HFF-Myc (cell line): Measurements from ENCODE around the gene SYT1.
"Not testable (repeated sequence)": the region's sequence is repeated elsewhere in the genome, so short reads cannot be mapped to it uniquely, and the experiment has no call there.

Source experiments
- DNase-seq: peaks from one replicate; pipeline ENCODE4 v3.0.0-alpha.2; 2011; ENCODE audit warnings: low read depth; ENCODE audit errors: extremely low read depth
- H3K4me3 ChIP-seq: replicated peaks from 2 replicates; pipeline ENCODE4 v1.5.1; 2011; ENCODE audit warnings: low read depth, mild to moderate bottlenecking, control low read depth, low read length
- CTCF ChIP-seq: IDR thresholded peaks from 2 replicates; pipeline ENCODE4 v1.5.1; 2012; ENCODE audit warnings: mild to moderate bottlenecking, low read depth, low read length, control low read depth; ENCODE audit errors: missing control alignments

SYT1 gene

GRCh38 chr12:79422060-79422812 is 557.7 kb downstream of the SYT1 start:
- H3K4me3 ChIP-seq: no peak overlapping the region
- TF ChIP-seq CTCF: no peak
- no peak for DNase-seq

- H3K4me3 ChIP-seq: no peak overlapping the region
- TF ChIP-seq CTCF: no peak
- no peak for DNase-seq
Observed at GRCh38 chr12:79423560-79423959, 559.0 kb downstream of the SYT1 start.

- DNase-seq: peak; percentile 68
- TF ChIP-seq CTCF: no peak
- H3K4me3 ChIP-seq: no peak overlapping the region
Observed at GRCh38 chr12:79424109-79424721, 559.6 kb downstream of the SYT1 start.

GRCh38 chr12:79426121-79426520 is 561.5 kb downstream of the SYT1 start:
- H3K4me3 ChIP-seq: no peak overlapping the region
- DNase-seq: no peak
- TF ChIP-seq CTCF: no peak

- H3K4me3 ChIP-seq, DNase-seq: not testable (repeated sequence)
Observed at GRCh38 chr12:79426744-79427143, 562.2 kb downstream of the SYT1 start.

GRCh38 chr12:79433465-79434072 is 569.0 kb downstream of the SYT1 start:
- H3K4me3 ChIP-seq: no peak overlapping the region
- no peak for TF ChIP-seq CTCF
- DNase-seq: no peak

GRCh38 chr12:79434561-79434960 is 570.0 kb downstream of the SYT1 start:
- TF ChIP-seq CTCF: no peak
- DNase-seq: no peak
- H3K4me3 ChIP-seq: no peak overlapping the region
